Daoy (cell line): ENCODE results near the gene MED13L. TPM values are rescaled to one million over a fixed set of nuclear protein-coding genes. Genes with fewer than 3 reads are reported as not detected.
"Not testable (repeated sequence)": the region's sequence is repeated elsewhere in the genome, so short reads cannot be mapped to it uniquely, and the experiment has no call there.

Experiments used
- DNase-seq: peaks from one replicate; pipeline ENCODE4 v3.0.0-alpha.2; 2015; ENCODE audit warnings: low read depth
- total RNA-seq: library from RNA; depleted of rRNA; stranded (reverse); fragments of >200 nt; shearing (Covaris generic); gene quantifications from 2 replicates; pipeline ENCODE4 v1.2.3, GENCODE V29; 2014

MED13L gene
- total RNA-seq, 1 experiment from 2014 or later = 36.2 TPM

- DNase-seq = no peak
Observed at GRCh38 chr12:116303929-116304328, 26.4 kb upstream of the MED13L start.

DNA sequence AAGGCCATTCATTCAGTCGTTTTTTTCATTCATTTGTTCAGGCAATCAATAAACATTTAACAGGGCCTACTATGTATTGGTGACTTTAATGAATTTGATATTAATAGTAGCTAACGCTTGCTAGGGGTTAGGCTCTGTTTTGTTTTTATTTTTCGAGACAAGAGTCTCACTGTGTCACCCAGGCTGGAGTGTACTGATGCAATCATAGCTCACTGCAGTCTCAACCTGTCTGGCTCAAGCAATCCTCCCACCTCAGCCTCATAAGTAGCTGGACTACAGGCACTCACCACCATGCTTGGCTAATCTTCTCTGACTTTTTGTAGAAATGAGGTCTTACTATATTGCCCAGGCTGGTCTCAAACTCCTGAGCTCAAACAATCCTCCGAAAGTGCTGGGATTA is 25.6 kb upstream of the MED13L start:
- no peak for DNase-seq

- no peak for DNase-seq
Observed at GRCh38 chr12:116302166-116303058, 24.9 kb upstream of the MED13L start.

DNA sequence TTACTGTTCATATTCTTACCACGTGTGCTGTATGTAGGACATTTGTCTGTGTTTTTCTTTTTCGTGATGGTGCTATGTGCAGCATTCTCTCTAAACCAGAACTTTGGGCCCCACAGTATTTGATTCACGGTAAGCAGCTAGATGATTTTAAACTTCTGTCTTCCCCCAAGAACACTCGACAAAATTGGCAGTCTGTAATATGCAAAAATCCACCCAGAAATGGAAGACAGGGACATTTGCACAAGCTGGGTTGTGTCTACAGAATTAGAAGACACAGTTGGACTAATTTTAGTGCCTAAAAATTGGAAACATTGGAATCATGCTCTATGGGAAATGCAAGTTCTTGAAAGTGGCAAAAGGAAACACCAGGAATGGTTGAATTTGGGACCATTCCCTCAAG is 24.1 kb upstream of the MED13L start:
- DNase-seq = no peak

GRCh38 chr12:116299665-116300328 is 22.3 kb upstream of the MED13L start:
- DNase-seq = no peak

DNA sequence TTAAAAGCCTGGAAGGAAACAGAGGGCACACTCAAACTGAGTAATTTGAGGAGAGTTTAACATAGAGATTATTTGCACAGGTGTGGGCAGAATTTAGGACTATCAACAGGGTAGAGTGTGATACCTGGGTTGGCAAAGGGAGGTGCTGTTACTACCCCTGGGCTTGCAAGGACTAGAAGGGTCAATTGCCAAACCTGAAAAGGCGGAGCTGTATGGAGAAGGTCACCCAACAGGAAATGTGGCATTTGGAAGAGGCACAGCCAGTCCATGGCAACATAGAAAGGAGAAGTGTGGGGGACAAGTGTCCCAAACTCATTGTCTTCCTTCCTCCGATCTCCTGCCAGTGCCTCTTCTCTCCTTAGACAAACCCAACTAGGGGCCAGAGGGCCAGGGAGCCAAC is 21.6 kb upstream of the MED13L start:
- no peak for DNase-seq

DNA sequence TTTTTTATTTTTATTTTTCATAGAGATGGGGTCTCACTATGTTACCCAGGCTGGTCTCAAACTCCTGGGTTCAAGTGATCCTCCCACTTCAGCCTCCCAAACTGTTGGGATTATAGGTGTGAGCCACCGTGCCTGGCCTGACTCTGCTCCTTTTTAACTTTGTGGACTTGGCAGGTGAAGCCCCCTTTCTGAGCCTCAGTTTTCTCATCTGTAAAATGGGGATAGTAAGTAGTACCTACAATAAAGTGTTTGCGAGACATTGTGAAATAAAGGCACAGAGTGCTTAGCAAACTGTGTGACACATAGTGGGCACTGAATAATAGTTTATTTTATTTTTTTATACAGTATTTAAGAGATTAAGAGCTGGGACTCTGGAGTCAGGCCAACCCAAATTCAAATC is 21.1 kb upstream of the MED13L start:
- no peak for DNase-seq

DNA sequence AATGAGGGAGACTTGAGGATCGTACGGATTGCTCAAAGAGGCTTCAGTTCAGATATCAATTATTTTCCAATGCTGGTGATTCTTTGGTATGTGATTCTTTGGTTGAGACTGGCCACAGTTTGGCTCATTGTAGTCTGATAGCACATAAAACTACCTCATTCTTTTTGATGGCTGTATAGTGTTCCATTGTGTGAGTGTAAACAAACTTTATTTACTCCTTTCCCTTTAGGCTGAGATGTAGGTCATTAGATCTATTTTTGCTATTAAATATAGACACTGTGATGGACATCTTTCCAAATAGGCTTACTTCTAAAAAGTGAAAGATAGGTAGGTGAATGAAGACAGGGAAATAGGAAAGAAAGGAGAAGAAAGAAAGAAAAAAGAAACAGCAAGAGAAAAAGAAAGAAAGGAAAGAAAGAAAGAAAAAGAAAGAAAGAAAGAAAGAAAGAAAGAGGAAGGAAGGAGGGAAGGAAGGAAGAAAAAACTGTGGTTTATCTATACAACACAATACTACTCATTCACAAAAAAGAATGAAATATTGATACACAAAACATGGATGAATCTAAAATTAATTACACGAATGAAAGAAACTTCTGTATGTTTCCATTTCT is 19.8 kb upstream of the MED13L start:
- no peak for DNase-seq

GRCh38 chr12:116295327-116296263 is 18.1 kb upstream of the MED13L start:
- DNase-seq = no peak

DNA sequence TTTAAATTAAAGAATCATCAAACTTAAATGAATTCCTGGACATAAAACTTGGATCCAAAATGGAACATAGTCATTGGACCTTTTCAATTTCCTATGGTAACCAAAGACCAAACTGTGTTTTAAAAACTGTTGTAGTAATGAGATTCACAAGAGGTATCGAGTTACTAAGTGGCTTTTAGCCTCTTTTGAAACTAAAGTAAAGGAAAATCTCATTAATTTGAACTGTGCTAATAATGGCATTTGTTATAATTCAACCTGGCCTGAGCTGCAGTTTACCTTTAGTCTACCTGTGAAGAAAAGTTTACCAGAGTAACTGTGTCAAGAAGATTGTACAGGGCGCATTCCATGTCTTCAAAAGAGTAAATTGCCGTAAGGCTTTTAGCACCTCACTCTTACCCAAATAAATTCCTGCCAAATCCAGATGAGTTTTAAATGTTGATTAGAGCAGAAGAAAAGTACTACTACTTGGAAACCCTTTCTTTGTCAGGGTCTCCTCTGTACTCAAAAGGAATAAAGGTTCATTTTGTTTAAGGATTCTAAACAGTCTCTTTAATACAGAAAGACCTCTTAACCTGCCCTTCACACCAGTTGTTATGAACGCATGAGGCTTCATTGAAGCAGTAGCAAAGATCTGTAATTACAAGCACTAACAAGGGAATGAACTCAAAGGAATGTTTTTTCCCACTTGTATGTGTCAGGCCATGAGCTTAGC is 17.1 kb upstream of the MED13L start:
- no peak for DNase-seq

GRCh38 chr12:116293687-116294453 is 16.4 kb upstream of the MED13L start:
- no peak for DNase-seq

- no peak for DNase-seq
Observed at GRCh38 chr12:116291218-116291617, 13.7 kb upstream of the MED13L start.

GRCh38 chr12:116288735-116289134 is 11.2 kb upstream of the MED13L start:
- DNase-seq = no peak

- no peak for DNase-seq
Observed at GRCh38 chr12:116287842-116288301, 10.4 kb upstream of the MED13L start.

- no peak for DNase-seq
Observed at GRCh38 chr12:116284396-116284795, 6.9 kb upstream of the MED13L start.

GRCh38 chr12:116283881-116284280 is 6.4 kb upstream of the MED13L start:
- DNase-seq = not testable (repeated sequence)

DNA sequence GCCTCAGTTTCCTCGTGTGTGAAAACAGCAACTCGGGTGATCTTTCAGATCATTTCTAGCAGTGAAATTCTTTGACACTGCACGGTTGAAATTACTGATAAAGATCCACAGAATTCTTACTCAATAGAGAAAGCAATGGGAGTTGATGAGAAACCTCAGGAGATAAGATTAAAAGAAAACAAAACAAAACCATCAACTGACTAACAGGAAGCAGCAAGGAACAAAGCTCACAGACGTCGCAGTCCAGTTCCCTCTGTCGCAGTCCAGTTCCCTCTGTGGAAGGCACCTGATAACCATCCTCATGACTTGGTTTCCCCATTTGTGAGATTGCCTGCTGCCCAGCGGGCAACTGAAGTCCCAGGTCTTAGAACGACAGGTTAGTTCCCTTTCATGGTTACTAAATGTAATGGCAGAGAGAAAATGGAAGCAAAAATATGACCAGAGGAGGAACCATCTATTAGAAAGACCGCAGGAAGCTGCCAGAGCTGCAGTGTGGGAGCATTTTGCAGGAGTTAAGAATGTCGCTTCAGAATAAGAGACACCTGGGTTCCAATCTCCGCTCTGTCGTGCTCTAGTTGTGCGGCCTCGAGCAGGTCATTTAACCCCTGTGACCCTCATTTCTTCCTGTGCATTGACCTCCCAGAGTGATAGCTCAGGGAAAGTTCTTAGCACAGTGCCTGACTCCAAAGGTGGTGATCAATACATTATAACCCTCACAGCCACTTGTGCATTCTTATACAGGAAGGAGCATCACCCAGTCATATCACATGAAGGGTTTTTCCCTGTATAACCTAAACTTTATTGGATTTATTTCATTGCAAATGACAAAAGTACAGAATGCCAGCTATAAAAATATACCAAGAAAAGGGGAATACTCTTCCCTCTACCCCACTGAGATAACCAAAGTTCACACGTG is 5.1 kb upstream of the MED13L start:
- peak; percentile 16 for DNase-seq

GRCh38 chr12:116280595-116281290 is 3.2 kb upstream of the MED13L start:
- DNase-seq = no peak
